H1 (cell line): ENCODE data around the gene SCAMP4. TPM values are rescaled to one million over a fixed set of nuclear protein-coding genes. Genes with fewer than 3 reads are reported as not detected.

Experiments
- CTCF ChIA-PET: fragments of 300-600 bp; sonication (Branson Sonifier 250); formaldehyde crosslinking; loops from one replicate; lab custom pipeline; 2021; ENCODE audit not compliant: partially characterized antibody; lab: Charles Lee
- POLR2A ChIA-PET: fragments of 300-600 bp; sonication (Branson Sonifier 250); formaldehyde crosslinking; loops from one replicate; lab custom pipeline; 2021; ENCODE audit warnings: inconsistent platforms; ENCODE audit not compliant: partially characterized antibody; lab: Charles Lee
- DNase-seq, 2 experiments: peaks; one replicate each; pipeline versions ENCODE4 v3.0.0 to v3.0.0-alpha.2; 2010 to 2022; ENCODE audit warnings: low spot score in 2 of 2, low read depth in 1 of 2, mixed read lengths in 1 of 2
- FAIRE-seq: peaks from 2 replicates; lab custom pipeline; 2011; peaks lifted over from hg19 to GRCh38; lab: Jason Lieb, UNC
- H2AFZ ChIP-seq: 2 replicates; pipeline ENCODE4 v1.8.1; 2012; ENCODE audit warnings: low read length, inconsistent platforms
- H2AK5ac ChIP-seq: 2 replicates; pipeline ENCODE4 v1.6.1; 2013; ENCODE audit warnings: low read depth, low read length
- H2BK120ac ChIP-seq: replicated peaks from 2 replicates; pipeline ENCODE3; 2013; ENCODE audit warnings: low read depth, low read length, inconsistent platforms
- H2BK12ac ChIP-seq: 2 replicates; pipeline ENCODE4 v1.6.1; 2013; ENCODE audit warnings: low read depth, low read length
- H2BK15ac ChIP-seq: 2 replicates; pipeline ENCODE4 v1.6.1; 2013; ENCODE audit warnings: low read length
- H2BK20ac ChIP-seq: 2 replicates; pipeline ENCODE4 v1.6.1; 2013; ENCODE audit warnings: low read length
- H2BK5ac ChIP-seq: 2 replicates; pipeline ENCODE4 v1.6.1; 2013; ENCODE audit warnings: low read depth, low read length
- H3K14ac ChIP-seq: 2 replicates; pipeline ENCODE4 v1.6.1; 2013; ENCODE audit warnings: inconsistent platforms; ENCODE audit not compliant: insufficient read length
- H3K18ac ChIP-seq: 2 replicates; pipeline ENCODE4 v1.6.1; 2013; ENCODE audit warnings: low read length; ENCODE audit errors: extremely low read depth
- H3K23ac ChIP-seq: 2 replicates; pipeline ENCODE4 v1.6.1; 2013; ENCODE audit warnings: inconsistent platforms; ENCODE audit not compliant: insufficient read length
- H3K23me2 ChIP-seq: 2 replicates; pipeline ENCODE4 v1.6.1; 2013; ENCODE audit warnings: low read depth, low read length
- H3K27ac ChIP-seq: 2 replicates; pipeline ENCODE4 v1.6.1; 2011; ENCODE audit warnings: low read depth, low read length, inconsistent platforms
- H3K27me3 ChIP-seq, 4 experiments: replicated peaks in 1 of 4; 1 replicate in 1 of 4; 2 replicates in 3 of 4; pipeline versions ENCODE4 v1.6.1 to v1.8.1; 2011 to 2013; ENCODE audit warnings: low read length in 3 of 4, mild to moderate bottlenecking in 3 of 4, inconsistent platforms in 2 of 4, mixed read lengths in 2 of 4, moderate library complexity in 1 of 4; ENCODE audit not compliant: control insufficient read depth in 3 of 4, insufficient read depth in 3 of 4; ENCODE audit errors: extremely low read depth in 1 of 4
- H3K36me3 ChIP-seq, 4 experiments: 2 replicates each; pipeline versions ENCODE4 v1.6.1 to v1.8.1; 2011 to 2013; ENCODE audit warnings: mild to moderate bottlenecking in 4 of 4, low read length in 3 of 4, moderate library complexity in 2 of 4, control low read depth in 1 of 4, inconsistent platforms in 1 of 4; ENCODE audit not compliant: insufficient read depth in 4 of 4, control insufficient read depth in 2 of 4
- H3K4ac ChIP-seq: replicated peaks from 2 replicates; pipeline ENCODE3; 2013; ENCODE audit warnings: low read length, low read depth, mixed read lengths, inconsistent platforms; ENCODE audit not compliant: insufficient read length
- H3K4me1 ChIP-seq, 4 experiments: replicated peaks in 1 of 4; 1 replicate in 1 of 4; 2 replicates in 3 of 4; pipeline versions ENCODE4 v1.6.1 to v1.8.1; 2011 to 2013; ENCODE audit warnings: low read length in 3 of 4, inconsistent platforms in 2 of 4, mixed read lengths in 1 of 4; ENCODE audit not compliant: insufficient read depth in 4 of 4, control insufficient read depth in 3 of 4
- H3K4me2 ChIP-seq, 2 experiments: 2 replicates each; pipeline versions ENCODE4 v1.6.1 to v1.8.1; 2011 to 2013; ENCODE audit warnings: low read depth in 2 of 2, low read length in 2 of 2, control low read depth in 1 of 2, inconsistent platforms in 1 of 2, mild to moderate bottlenecking in 1 of 2; ENCODE audit not compliant: insufficient read depth in 1 of 2
- H3K4me3 ChIP-seq, 4 experiments: fragments of 200-600, 300-600 bp in 1 of 4; sonication (generic), shearing (Covaris generic), sonication (Bioruptor Twin) in 1 of 4; 2 replicates each; pipeline versions ENCODE4 v1.5.1 to v1.8.1; 2011 to 2016; ENCODE audit warnings: low read length in 4 of 4, low read depth in 3 of 4, control low read depth in 2 of 4, inconsistent platforms in 2 of 4, mild to moderate bottlenecking in 2 of 4, mixed read lengths in 1 of 4, moderate library complexity in 1 of 4; ENCODE audit not compliant: insufficient read depth in 2 of 4; ENCODE audit errors: extremely low read depth in 1 of 4
- H3K56ac ChIP-seq: replicated peaks from 2 replicates; pipeline ENCODE3; 2013; ENCODE audit warnings: low read depth, mild to moderate bottlenecking, mixed read lengths, low read length, inconsistent platforms; ENCODE audit not compliant: insufficient read length
- H3K79me1 ChIP-seq: 2 replicates; pipeline ENCODE4 v1.6.1; 2013; ENCODE audit warnings: low read depth, low read length, control low read depth
- H3K79me2 ChIP-seq, 2 experiments: 2 replicates each; pipeline versions ENCODE4 v1.6.1 to v1.8.1; 2012 to 2013; ENCODE audit warnings: low read length in 2 of 2, mild to moderate bottlenecking in 2 of 2, inconsistent platforms in 1 of 2; ENCODE audit not compliant: insufficient read depth in 2 of 2, control insufficient read depth in 1 of 2
- H3K9ac ChIP-seq, 4 experiments: replicated peaks in 1 of 4; 1 replicate in 1 of 4; 2 replicates in 3 of 4; pipeline versions ENCODE4 v1.6.1 to v1.8.1; 2011 to 2013; ENCODE audit warnings: low read depth in 3 of 4, low read length in 3 of 4, control low read depth in 2 of 4, mild to moderate bottlenecking in 2 of 4, moderate library complexity in 2 of 4, inconsistent platforms in 1 of 4; ENCODE audit errors: extremely low read depth in 1 of 4
- H3K9me3 ChIP-seq, 2 experiments: 2 replicates each; pipeline versions ENCODE4 v1.6.1 to v1.8.1; 2012 to 2013; ENCODE audit warnings: mild to moderate bottlenecking in 2 of 2, moderate library complexity in 2 of 2, control low read depth in 1 of 2, inconsistent platforms in 1 of 2, low read depth in 1 of 2, low read length in 1 of 2, mixed read lengths in 1 of 2; ENCODE audit not compliant: insufficient read depth in 2 of 2
- H4K20me1 ChIP-seq, 2 experiments: replicated peaks in 1 of 2; 2 replicates each; pipeline versions ENCODE3 to v1.8.1; 2011 to 2013; ENCODE audit warnings: inconsistent platforms in 2 of 2, low read length in 2 of 2, mild to moderate bottlenecking in 1 of 2; ENCODE audit not compliant: insufficient read depth in 2 of 2, control insufficient read depth in 1 of 2
- H4K5ac ChIP-seq: 2 replicates; pipeline ENCODE4 v1.6.1; 2013; ENCODE audit warnings: low read length, low read depth, mixed read lengths, inconsistent platforms; ENCODE audit not compliant: insufficient read length
- H4K8ac ChIP-seq: 2 replicates; pipeline ENCODE4 v1.8.0; 2013; ENCODE audit warnings: mild to moderate bottlenecking, moderate library complexity, low read length, inconsistent platforms; ENCODE audit not compliant: insufficient read depth; ENCODE audit errors: extremely low read depth
- H4K91ac ChIP-seq: replicated peaks from 2 replicates; pipeline ENCODE3; 2013; ENCODE audit warnings: low read length, mixed read lengths, inconsistent platforms; ENCODE audit not compliant: insufficient read length
- CEBPB ChIP-seq: IDR thresholded peaks from 2 replicates; pipeline ENCODE4 v1.6.1; 2012; ENCODE audit warnings: low read depth, low read length
- CHD1 ChIP-seq: IDR thresholded peaks from 2 replicates; pipeline ENCODE4 v1.6.1; 2012; ENCODE audit warnings: low read depth, low read length, improper control_type of control experiment
- POLR2A ChIP-seq, 2 experiments: IDR thresholded peaks; 1 replicate in 1 of 2; 2 replicates in 1 of 2; pipeline ENCODE4 v1.6.1; 2011; ENCODE audit warnings: low read depth in 2 of 2, low read length in 2 of 2, mild to moderate bottlenecking in 2 of 2; ENCODE audit errors: control extremely low read depth in 1 of 2
- RBBP5 ChIP-seq: IDR thresholded peaks from 2 replicates; pipeline ENCODE4 v1.7.1; 2012; ENCODE audit warnings: low read depth, mild to moderate bottlenecking, inconsistent platforms, low read length, moderate library complexity, borderline replicate concordance
- WGBS, 2 experiments: shearing (Covaris generic) in 1 of 2; methylation state at CpG; one replicate each; pipeline versions ENCODE4 v1.1.6 to v1.1.7; 2013 to 2015; ENCODE audit warnings: low lambda C conversion rate in 2 of 2, mixed read lengths in 2 of 2, inconsistent platforms in 1 of 2, low coverage in 1 of 2, missing lambda C conversion rate in 1 of 2; ENCODE audit not compliant: insufficient replicate concordance in 2 of 2, insufficient coverage in 1 of 2, insufficient read length in 1 of 2; ENCODE audit errors: extremely low coverage in 1 of 2, missing lambda C conversion rate in 1 of 2; 5-methylcytosine and 5-hydroxymethylcytosine counted together
- polyA plus RNA-seq, 7 experiments: library from polyadenylated mRNA; depleted of rRNA in 3 of 7; stranded (reverse) in 5 of 7; unstranded in 2 of 7; fragments of >200 nt in 5 of 7; fragments of 200-250 nt in 2 of 7; gene quantifications; 1 replicate in 5 of 7; 2 replicates in 1 of 7; 4 replicates in 1 of 7; pipeline versions ENCODE4 v1.2.1 to v1.2.3, GENCODE V29; 2011 to 2013; ENCODE audit warnings: missing spikeins in 2 of 7, mixed read lengths in 2 of 7
- total RNA-seq: library from RNA; stranded (reverse); fragmentation: NEBNext Ultra II Directional; extraction: Animal tissue kit (Norgen Biotek cat#: 25700); gene quantifications from 2 replicates; pipeline ENCODE4 v1.2.1, GENCODE V29; 2021

SCAMP4 gene
- total and polyA plus RNA-seq, 2 of the 8 experiments (the other 6 are each of a cell fraction or from before 2014, with no cell fraction given) = 17.1 to 61.4 TPM

- H4K8ac ChIP-seq = no peak overlapping the region
- H2BK120ac ChIP-seq = no peak overlapping the region
- POLR2A ChIA-PET = interaction anchor here (0.6 to 2.3 kb wide), 6 partner anchors 9 to 92 kb away, joined by 3 to 6 read pairs (median 4); partner anchors contain the start of gene ABHD17A
- H2BK5ac ChIP-seq = no peak overlapping the region
- H3K4me2 ChIP-seq = no peak overlapping the region
- H3K14ac ChIP-seq = no peak overlapping the region
- H3K4ac ChIP-seq = no peak overlapping the region
- no peak overlapping the region for H2AFZ ChIP-seq
- H3K4me3 ChIP-seq = no peak overlapping the region
- FAIRE-seq (no peak), DNase-seq (no peak)
- H3K27me3 ChIP-seq = no peaks in the 10 kb centered on the region; a peak in 1 of 7 replicates
- no peaks in the 10 kb centered on the region; a peak in 1 of 7 replicates for H3K4me1 ChIP-seq
- no peaks in the 10 kb centered on the region for H3K23me2 ChIP-seq
- no peak overlapping the region for H3K27ac ChIP-seq
- TF ChIP-seq RBBP5 = no peak
- no peak for TF ChIP-seq CHD1
- TF ChIP-seq CEBPB = no peak
- no peak for TF ChIP-seq POLR2A (IDR thresholded peaks at IDR 0.05; ENCODE audit: control extremely low read depth in 1 of 2, low read depth in 2 of 2, low read length in 2 of 2)
- no peaks in the 10 kb centered on the region for H4K20me1 ChIP-seq
- 85% methylated on average over 13 of the region's 13 CpGs; no CpG with 5 or more reads in 1 of the 2 experiments for WGBS, 2 experiments
- peak overlapping the region; percentile 84; the same call in 1 of the 2 replicates for H2BK12ac ChIP-seq
- no peaks in the 10 kb centered on the region for H3K79me1 ChIP-seq
- CTCF ChIA-PET = interaction anchor here (0.6 to 3.9 kb wide), 6 partner anchors 11 to 197 kb away, joined by 3 to 40 read pairs (median 4); no protein-coding TSS in a partner anchor
- 0 out of 2 replicates have a peak overlapping the region, but pooled peaks have one; percentile 48 for H2BK20ac ChIP-seq
- H2BK15ac ChIP-seq = no peak overlapping the region
- no peak overlapping the region for H3K9ac ChIP-seq
- H2AK5ac ChIP-seq = no peak overlapping the region
- no peaks in the 10 kb centered on the region for H3K9me3 ChIP-seq
- no peaks in the 10 kb centered on the region for H3K79me2 ChIP-seq
- no peak overlapping the region for H3K18ac ChIP-seq
- no peak overlapping the region for H3K56ac ChIP-seq
- H4K5ac ChIP-seq = no peak overlapping the region
- H4K91ac ChIP-seq = no peak overlapping the region
- H3K36me3 ChIP-seq = no peaks in the 10 kb centered on the region
- no peak overlapping the region for H3K23ac ChIP-seq
Observed at GRCh38 chr19:1896508-1896907, 8.7 kb upstream of the SCAMP4 start.
